Type B pancreatic cell (in vitro differentiated cells): ENCODE measurements around the gene USP37. TPM values are rescaled to one million over a fixed set of nuclear protein-coding genes. Genes with fewer than 3 reads are reported as not detected.

ENCODE experiments used
- DNase-seq: peaks from one replicate; pipeline ENCODE4 v3.0.0; 2021; ENCODE audit warnings: mixed read lengths; ENCODE audit not compliant: unreplicated experiment; ENCODE audit errors: extremely low spot score
- H3K27ac Mint-ChIP-seq: 2 replicates; pipeline ENCODE4 v1.8.0; 2021; ENCODE audit warnings: mild to moderate bottlenecking, mixed read lengths
- H3K27me3 Mint-ChIP-seq: 2 replicates; pipeline ENCODE4 v1.8.0; 2021; ENCODE audit warnings: mixed read lengths
- H3K36me3 Mint-ChIP-seq: 2 replicates; pipeline ENCODE4 v1.8.0; 2021; ENCODE audit warnings: mixed read lengths
- H3K4me1 Mint-ChIP-seq: one replicate; pipeline ENCODE4 v1.8.0; 2021; ENCODE audit warnings: mixed read lengths; ENCODE audit not compliant: unreplicated experiment
- H3K4me3 Mint-ChIP-seq: 2 replicates; pipeline ENCODE4 v1.8.0; 2021; ENCODE audit warnings: mild to moderate bottlenecking, mixed read lengths
- H3K9me3 Mint-ChIP-seq: 2 replicates; pipeline ENCODE4 v1.8.0; 2021; ENCODE audit warnings: mixed read lengths
- CTCF ChIP-seq: fragments of 200-600 bp; sonication (generic); conservative IDR thresholded peaks from 2 replicates; pipeline ENCODE4 v1.5.0; 2021; ENCODE audit warnings: antibody characterized with exemption, mild to moderate bottlenecking
- total RNA-seq: library from RNA; stranded (reverse); gene quantifications from 2 replicates; pipeline ENCODE4 v1.2.1, GENCODE V29; 2021; ENCODE audit warnings: low replicate concordance

The USP37 gene
- total RNA-seq, 1 donor from 2014 or later: 22.9 TPM

- DNase-seq: no peak
- TF ChIP-seq CTCF: no peak
- no peaks in the 10 kb centered on the region for H3K9me3 Mint-ChIP-seq
- H3K4me3 Mint-ChIP-seq: no peak overlapping the region
- H3K27me3 Mint-ChIP-seq: no peaks in the 10 kb centered on the region
- H3K27ac Mint-ChIP-seq: no peak overlapping the region
- H3K4me1 Mint-ChIP-seq: no peaks in the 10 kb centered on the region
- H3K36me3 Mint-ChIP-seq: no peaks in the 10 kb centered on the region
Measured at GRCh38 chr2:218425531-218425930, 142.6 kb downstream of the USP37 start.

GRCh38 chr2:218423584-218423983 is 144.6 kb downstream of the USP37 start:
- Mint-ChIP-seq H3K9me3 (no peaks in the 10 kb centered on the region), H3K36me3 (no peaks in the 10 kb centered on the region), H3K4me3 (no peak overlapping the region), H3K4me1 (no peaks in the 10 kb centered on the region), H3K27ac (peak overlapping the region; percentile 26), H3K27me3 (no peaks in the 10 kb centered on the region)
- DNase-seq: no peak
- TF ChIP-seq CTCF: no peak

GRCh38 chr2:218422403-218423086 is 145.6 kb downstream of the USP37 start:
- no peak for TF ChIP-seq CTCF
- no peak for DNase-seq
- Mint-ChIP-seq H3K4me1 (no peaks in the 10 kb centered on the region), H3K27me3 (no peaks in the 10 kb centered on the region), H3K36me3 (no peaks in the 10 kb centered on the region), H3K4me3 (no peak overlapping the region), H3K27ac (peak overlapping the region; percentile 57), H3K9me3 (no peaks in the 10 kb centered on the region)

GRCh38 chr2:218421027-218421426 is 147.1 kb downstream of the USP37 start:
- no peaks in the 10 kb centered on the region for H3K36me3 Mint-ChIP-seq
- H3K27ac Mint-ChIP-seq: peak overlapping the region; percentile 13
- H3K27me3 Mint-ChIP-seq: no peaks in the 10 kb centered on the region
- H3K4me1 Mint-ChIP-seq: peaks cover 3% of the 10 kb centered on the region
- no peak for DNase-seq
- no peak for TF ChIP-seq CTCF
- no peaks in the 10 kb centered on the region for H3K9me3 Mint-ChIP-seq
- H3K4me3 Mint-ChIP-seq: peak overlapping the region; percentile 33

GRCh38 chr2:218419630-218420216 is 148.4 kb downstream of the USP37 start:
- Mint-ChIP-seq H3K4me3 (peak overlapping the region; percentile 78), H3K27me3 (no peaks in the 10 kb centered on the region), H3K27ac (peak overlapping the region; percentile 48), H3K9me3 (no peaks in the 10 kb centered on the region), H3K4me1 (peaks cover 3% of the 10 kb centered on the region), H3K36me3 (no peaks in the 10 kb centered on the region)
- TF ChIP-seq CTCF: no peak
- no peak for DNase-seq
